ENCODE results near the gene ARHGAP12. TPM values are rescaled to one million over a fixed set of nuclear protein-coding genes. Genes with fewer than 3 reads are reported as not detected.

ARHGAP12 gene, protein sequence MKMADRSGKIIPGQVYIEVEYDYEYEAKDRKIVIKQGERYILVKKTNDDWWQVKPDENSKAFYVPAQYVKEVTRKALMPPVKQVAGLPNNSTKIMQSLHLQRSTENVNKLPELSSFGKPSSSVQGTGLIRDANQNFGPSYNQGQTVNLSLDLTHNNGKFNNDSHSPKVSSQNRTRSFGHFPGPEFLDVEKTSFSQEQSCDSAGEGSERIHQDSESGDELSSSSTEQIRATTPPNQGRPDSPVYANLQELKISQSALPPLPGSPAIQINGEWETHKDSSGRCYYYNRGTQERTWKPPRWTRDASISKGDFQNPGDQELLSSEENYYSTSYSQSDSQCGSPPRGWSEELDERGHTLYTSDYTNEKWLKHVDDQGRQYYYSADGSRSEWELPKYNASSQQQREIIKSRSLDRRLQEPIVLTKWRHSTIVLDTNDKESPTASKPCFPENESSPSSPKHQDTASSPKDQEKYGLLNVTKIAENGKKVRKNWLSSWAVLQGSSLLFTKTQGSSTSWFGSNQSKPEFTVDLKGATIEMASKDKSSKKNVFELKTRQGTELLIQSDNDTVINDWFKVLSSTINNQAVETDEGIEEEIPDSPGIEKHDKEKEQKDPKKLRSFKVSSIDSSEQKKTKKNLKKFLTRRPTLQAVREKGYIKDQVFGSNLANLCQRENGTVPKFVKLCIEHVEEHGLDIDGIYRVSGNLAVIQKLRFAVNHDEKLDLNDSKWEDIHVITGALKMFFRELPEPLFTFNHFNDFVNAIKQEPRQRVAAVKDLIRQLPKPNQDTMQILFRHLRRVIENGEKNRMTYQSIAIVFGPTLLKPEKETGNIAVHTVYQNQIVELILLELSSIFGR
- total RNA-seq: 31.8 and 61.2 TPM in 2 replicates

GRCh38 chr10:31928549-31929260 lies at the start of gene ARHGAP12:
TSS of gene ARHGAP12 (minus strand) at chr10:31928831. CDS start at chr10:31908855, 19,976 bp downstream.

Other genes with a start within 250 kb of the ARHGAP12 start
- 145 and 199 TPM in 2 replicates for gene KIF5B, start 127.6 kb upstream of the ARHGAP12 start, total RNA-seq